Renal cortical epithelial cell (primary cell): Measurements from ENCODE around the gene JAK1. TPM values are rescaled to one million over a fixed set of nuclear protein-coding genes. Genes with fewer than 3 reads are reported as not detected.
A peak's percentile ranks its signal among the peaks of the same experiment; 100 is the strongest.
"Not testable (repeated sequence)": the region's sequence is repeated elsewhere in the genome, so short reads cannot be mapped to it uniquely, and the experiment has no call there.

Source experiments
- DNase-seq: peaks from one replicate; pipeline ENCODE4 v3.0.0-alpha.2; 2011; ENCODE audit warnings: low read depth
- total RNA-seq: library from RNA; depleted of rRNA; stranded (reverse); fragments of >200 nt; gene quantifications from 2 replicates; pipeline ENCODE4 v1.2.3, GENCODE V29; 2014

Gene JAK1
- 305 and 415 TPM in 2 replicates for total RNA-seq

GRCh38 chr1:64966158-64966971, at the start of gene JAK1:
Gene JAK1 (minus strand): TSS chr1:64966549. CDS start chr1:64886264, 80,285 bp downstream.
- DNase-seq: no peak

- DNase-seq: no peak
Measured at GRCh38 chr1:65014321-65014720, 48.0 kb upstream of the JAK1 start.

- no peak for DNase-seq
Measured at GRCh38 chr1:65011983-65012382, 45.6 kb upstream of the JAK1 start.

GRCh38 chr1:65009724-65010420, 43.5 kb upstream of the JAK1 start:
- DNase-seq: no peak

GRCh38 chr1:65009176-65009575, 42.8 kb upstream of the JAK1 start:
- no peak for DNase-seq

GRCh38 chr1:65006806-65007205, 40.5 kb upstream of the JAK1 start:
- no peak for DNase-seq

- DNase-seq: no peak
Measured at GRCh38 chr1:65003316-65003664, 36.9 kb upstream of the JAK1 start.

GRCh38 chr1:65002508-65003315, 36.4 kb upstream of the JAK1 start:
- DNase-seq: peak; percentile 87

GRCh38 chr1:65002156-65002507, 35.8 kb upstream of the JAK1 start:
- no peak for DNase-seq

- DNase-seq: no peak
Measured at GRCh38 chr1:65001231-65001792, 35.0 kb upstream of the JAK1 start.

- DNase-seq: not testable (repeated sequence)
Measured at GRCh38 chr1:64998425-64998948, 32.1 kb upstream of the JAK1 start.

GRCh38 chr1:64996541-64997257, 30.4 kb upstream of the JAK1 start:
- DNase-seq: no peak

GRCh38 chr1:64995316-64995715, 29.0 kb upstream of the JAK1 start:
- DNase-seq: no peak

GRCh38 chr1:64986903-64987871, 20.8 kb upstream of the JAK1 start:
- DNase-seq: peak; percentile 98

GRCh38 chr1:64984737-64985136, 18.4 kb upstream of the JAK1 start:
- no peak for DNase-seq

- DNase-seq: no peak
Measured at GRCh38 chr1:64984106-64984505, 17.8 kb upstream of the JAK1 start.

- peak; percentile 92 for DNase-seq
Measured at GRCh38 chr1:64983110-64983509, 16.8 kb upstream of the JAK1 start.

GRCh38 chr1:64981601-64982533, 15.5 kb upstream of the JAK1 start:
- peak; percentile 88 for DNase-seq
